Measurements from ENCODE around the gene THSD7A. TPM values are rescaled to one million over a fixed set of nuclear protein-coding genes. Genes with fewer than 3 reads are reported as not detected.

Gene THSD7A
- total and polyA plus RNA-seq, 2 of the 13 experiments (the other 11 are each of a cell fraction or from before 2014, with no cell fraction given), result 0.01 to 0.07 TPM

GRCh38 chr7:11747715-11748485 is 84.1 kb downstream of the THSD7A start:
- Histone ChIP-seq H3K9me3 (ENCODE audit: low read length) (no peaks in the 10 kb centered on the region), H3K27ac (ENCODE audit: extremely low read length, insufficient read depth, low read length) (no peak overlapping the region), H3K9ac (ENCODE audit: insufficient read depth, low read depth, low read length) (no peak overlapping the region), H4K20me1 (ENCODE audit: insufficient read depth, low read length) (no peaks in the 10 kb centered on the region), H3K4me1 (ENCODE audit: insufficient read depth, low read length) (no peaks in the 10 kb centered on the region), H3K79me2 (ENCODE audit: insufficient read depth, low read length) (no peaks in the 10 kb centered on the region), H3K27me3 (ENCODE audit: control insufficient read depth in 1 of 2, insufficient read depth in 2 of 2, low read length in 2 of 2) (no peaks in the 10 kb centered on the region), H2AFZ (ENCODE audit: low read length) (no peak overlapping the region), H3K4me3 (replicated peaks in 1 of 3; ENCODE audit: insufficient read depth in 1 of 3, low read depth in 2 of 3, low read length in 3 of 3) (no peak overlapping the region), H3K4me2 (ENCODE audit: low read depth, low read length) (no peak overlapping the region), H3K36me3 (replicated peaks in 1 of 2; ENCODE audit: control insufficient read depth in 1 of 2, insufficient read depth in 2 of 2, low read length in 2 of 2) (no peaks in the 10 kb centered on the region)
- no peak for FAIRE-seq
- in situ Hi-C loops (cut with HindIII; ENCODE audit: extremely low pct_ligation_motif_present, low pct_unique_long_range_greater_than_20kb), result no loop called here
- no peak for DNase-seq (ENCODE audit: low spot score)
- no TSS peak for BruUV-seq (replicated peaks)
- intact Hi-C loops (cut with micrococcal nuclease; ENCODE audit: unreplicated experiment), result no loop called here
- 31% methylated on average over 4 of the region's 4 CpGs for WGBS (ENCODE audit: low lambda C conversion rate)
- CTCF ChIA-PET (ENCODE audit: low intra/inter-chr PET ratio, low total read pairs), result no interaction called here
- POLR2A ChIA-PET, result no interaction called here
- no peak for ATAC-seq
- TF ChIP-seq CAMTA2 (CRISPR knock-in tag; IDR thresholded peaks at IDR 0.05; ENCODE audit: borderline replicate concordance) (no peak), ARHGAP35 (CRISPR knock-in tag; IDR thresholded peaks at IDR 0.05; ENCODE audit: borderline replicate concordance) (no peak), ATF4 (CRISPR knock-in tag; IDR thresholded peaks at IDR 0.05) (no peak), ZNF260 (CRISPR knock-in tag; IDR thresholded peaks at IDR 0.05; ENCODE audit: borderline replicate concordance, low read depth) (no peak), EHMT2 (IDR thresholded peaks at IDR 0.05; ENCODE audit: borderline replicate concordance, low read depth, low read length) (no peak), KDM3A (CRISPR knock-in tag; IDR thresholded peaks at IDR 0.05; ENCODE audit: low read depth) (no peak), ZNF362 (CRISPR knock-in tag; IDR thresholded peaks at IDR 0.05; ENCODE audit: borderline replicate concordance) (no peak), SAFB2 (CRISPR knock-in tag; IDR thresholded peaks at IDR 0.05; ENCODE audit: borderline replicate concordance, low read depth) (no peak), ZNF761 (CRISPR knock-in tag; conservative IDR thresholded peaks at IDR 0.05) (no peak), ZNF800 (CRISPR knock-in tag; IDR thresholded peaks at IDR 0.05) (no peak), NFATC3 (CRISPR knock-in tag; IDR thresholded peaks at IDR 0.05) (no peak), ZNF34 (CRISPR knock-in tag; IDR thresholded peaks at IDR 0.05; ENCODE audit: borderline replicate concordance) (no peak), ZNF276 (CRISPR knock-in tag; IDR thresholded peaks at IDR 0.05; ENCODE audit: low read depth) (no peak), ZBTB21 (CRISPR knock-in tag; IDR thresholded peaks at IDR 0.05) (no peak), MIXL1 (CRISPR knock-in tag; IDR thresholded peaks at IDR 0.05) (no peak)
- TF ChIP-seq, protein P1, sequence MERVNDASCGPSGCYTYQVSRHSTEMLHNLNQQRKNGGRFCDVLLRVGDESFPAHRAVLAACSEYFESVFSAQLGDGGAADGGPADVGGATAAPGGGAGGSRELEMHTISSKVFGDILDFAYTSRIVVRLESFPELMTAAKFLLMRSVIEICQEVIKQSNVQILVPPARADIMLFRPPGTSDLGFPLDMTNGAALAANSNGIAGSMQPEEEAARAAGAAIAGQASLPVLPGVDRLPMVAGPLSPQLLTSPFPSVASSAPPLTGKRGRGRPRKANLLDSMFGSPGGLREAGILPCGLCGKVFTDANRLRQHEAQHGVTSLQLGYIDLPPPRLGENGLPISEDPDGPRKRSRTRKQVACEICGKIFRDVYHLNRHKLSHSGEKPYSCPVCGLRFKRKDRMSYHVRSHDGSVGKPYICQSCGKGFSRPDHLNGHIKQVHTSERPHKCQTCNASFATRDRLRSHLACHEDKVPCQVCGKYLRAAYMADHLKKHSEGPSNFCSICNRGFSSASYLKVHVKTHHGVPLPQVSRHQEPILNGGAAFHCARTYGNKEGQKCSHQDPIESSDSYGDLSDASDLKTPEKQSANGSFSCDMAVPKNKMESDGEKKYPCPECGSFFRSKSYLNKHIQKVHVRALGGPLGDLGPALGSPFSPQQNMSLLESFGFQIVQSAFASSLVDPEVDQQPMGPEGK (CRISPR knock-in tag; IDR thresholded peaks at IDR 0.05), result no peak
